WERI-Rb-1 (cell line): ENCODE results near the gene PAN3.

Experiments used
- DNase-seq: peaks from one replicate; pipeline ENCODE4 v3.0.0-alpha.2; 2020
- H3K27ac ChIP-seq: fragments of 250-450 bp; sonication (Bioruptor Pico); 2 replicates; pipeline ENCODE4 v1.5.1; 2020; ENCODE audit warnings: mild to moderate bottlenecking, moderate library complexity
- H3K27me3 ChIP-seq: fragments of 250-450 bp; sonication (Bioruptor Pico); 2 replicates; pipeline ENCODE4 v1.5.1; 2021; ENCODE audit warnings: mild to moderate bottlenecking, low read depth, moderate library complexity; ENCODE audit not compliant: insufficient read depth, severe bottlenecking
- H3K36me3 ChIP-seq: fragments of 250-450 bp; sonication (Bioruptor Pico); 2 replicates; pipeline ENCODE4 v1.5.1; 2020; ENCODE audit warnings: mild to moderate bottlenecking, moderate library complexity
- H3K4me3 ChIP-seq: 2 replicates; pipeline ENCODE4 v1.5.1; 2011; ENCODE audit warnings: low read depth, mild to moderate bottlenecking, control low read depth, low read length
- H3K9me3 ChIP-seq: fragments of 250-450 bp; sonication (Bioruptor Pico); 2 replicates; pipeline ENCODE4 v1.5.1; 2021; ENCODE audit warnings: mild to moderate bottlenecking, moderate library complexity; ENCODE audit not compliant: severe bottlenecking
- TF ChIP-seq, protein P1 (sequence below): IDR thresholded peaks from 2 replicates; pipeline ENCODE4 v1.5.1; 2011; ENCODE audit warnings: low read depth, mild to moderate bottlenecking, control low read depth, inconsistent platforms, low read length

PAN3 gene

DNA sequence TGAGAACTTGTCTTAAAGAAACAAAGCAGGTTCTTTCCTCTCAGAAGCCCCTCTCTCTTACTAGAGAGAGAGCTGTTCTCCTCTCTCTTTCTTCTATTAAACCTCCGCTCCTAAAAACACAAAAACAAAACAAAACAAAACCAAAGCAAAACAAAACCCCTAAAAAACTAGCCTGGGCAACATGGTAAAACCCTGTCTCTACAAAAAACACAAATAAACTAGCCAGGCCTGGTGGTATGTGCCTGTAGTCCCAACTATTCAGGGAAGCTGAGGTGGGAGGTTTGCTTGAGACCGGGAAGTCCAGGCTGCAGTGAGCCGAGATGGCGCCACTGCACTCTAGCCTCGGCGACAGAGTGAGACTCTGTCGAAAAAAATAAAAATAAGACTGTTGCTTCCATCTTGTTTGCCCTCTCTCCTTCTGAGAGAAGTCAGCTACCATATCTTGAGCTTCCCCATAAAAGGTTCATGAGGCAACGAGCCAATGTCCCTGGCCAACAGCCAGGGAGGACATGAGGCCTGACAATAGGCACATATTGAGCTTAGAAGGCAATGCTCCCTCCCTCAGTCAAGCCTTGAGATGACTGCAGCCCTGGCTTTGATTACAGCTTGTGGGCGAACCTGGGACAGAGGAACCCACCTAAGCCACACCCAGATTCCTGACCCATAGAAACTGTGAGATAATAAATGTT, 20.5 kb upstream of the PAN3 start:
- H3K27me3 ChIP-seq: peaks cover 7% of the 10 kb centered on the region
- TF ChIP-seq, protein P1, sequence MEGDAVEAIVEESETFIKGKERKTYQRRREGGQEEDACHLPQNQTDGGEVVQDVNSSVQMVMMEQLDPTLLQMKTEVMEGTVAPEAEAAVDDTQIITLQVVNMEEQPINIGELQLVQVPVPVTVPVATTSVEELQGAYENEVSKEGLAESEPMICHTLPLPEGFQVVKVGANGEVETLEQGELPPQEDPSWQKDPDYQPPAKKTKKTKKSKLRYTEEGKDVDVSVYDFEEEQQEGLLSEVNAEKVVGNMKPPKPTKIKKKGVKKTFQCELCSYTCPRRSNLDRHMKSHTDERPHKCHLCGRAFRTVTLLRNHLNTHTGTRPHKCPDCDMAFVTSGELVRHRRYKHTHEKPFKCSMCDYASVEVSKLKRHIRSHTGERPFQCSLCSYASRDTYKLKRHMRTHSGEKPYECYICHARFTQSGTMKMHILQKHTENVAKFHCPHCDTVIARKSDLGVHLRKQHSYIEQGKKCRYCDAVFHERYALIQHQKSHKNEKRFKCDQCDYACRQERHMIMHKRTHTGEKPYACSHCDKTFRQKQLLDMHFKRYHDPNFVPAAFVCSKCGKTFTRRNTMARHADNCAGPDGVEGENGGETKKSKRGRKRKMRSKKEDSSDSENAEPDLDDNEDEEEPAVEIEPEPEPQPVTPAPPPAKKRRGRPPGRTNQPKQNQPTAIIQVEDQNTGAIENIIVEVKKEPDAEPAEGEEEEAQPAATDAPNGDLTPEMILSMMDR: 0 out of 2 replicates have a peak, but pooled peaks have one; percentile 5
- H3K27ac ChIP-seq: no peak overlapping the region
- no peaks in the 10 kb centered on the region for H3K36me3 ChIP-seq
- no peak overlapping the region for H3K4me3 ChIP-seq
- DNase-seq: no peak
- peaks cover 10% of the 10 kb centered on the region for H3K9me3 ChIP-seq

GRCh38 chr13:28120317-28120716, 18.0 kb upstream of the PAN3 start:
- H3K9me3 ChIP-seq: peaks cover 10% of the 10 kb centered on the region
- H3K27me3 ChIP-seq: peaks cover 7% of the 10 kb centered on the region
- TF ChIP-seq, protein P1: no peak
- no peak for DNase-seq
- H3K36me3 ChIP-seq: no peaks in the 10 kb centered on the region
- H3K27ac ChIP-seq: no peak overlapping the region
- H3K4me3 ChIP-seq: no peak overlapping the region

- peaks cover 7% of the 10 kb centered on the region for H3K27me3 ChIP-seq
- H3K36me3 ChIP-seq: no peaks in the 10 kb centered on the region
- H3K4me3 ChIP-seq: no peak overlapping the region
- no peak for DNase-seq
- H3K27ac ChIP-seq: no peak overlapping the region
- TF ChIP-seq, protein P1: no peak
- H3K9me3 ChIP-seq: peaks cover 10% of the 10 kb centered on the region
Observed at GRCh38 chr13:28121224-28121623, 17.1 kb upstream of the PAN3 start.

- Histone ChIP-seq H3K36me3 (no peaks in the 10 kb centered on the region), H3K27me3 (no peaks in the 10 kb centered on the region), H3K9me3 (no peaks in the 10 kb centered on the region), H3K4me3 (no peak overlapping the region), H3K27ac (no peak overlapping the region)
- no peak for DNase-seq
- TF ChIP-seq, protein P1: no peak
Observed at GRCh38 chr13:28128030-28128429, 10.3 kb upstream of the PAN3 start.

- no peaks in the 10 kb centered on the region for H3K9me3 ChIP-seq
- no peak overlapping the region for H3K27ac ChIP-seq
- DNase-seq: no peak
- H3K27me3 ChIP-seq: no peaks in the 10 kb centered on the region
- H3K36me3 ChIP-seq: no peaks in the 10 kb centered on the region
- TF ChIP-seq, protein P1: no peak
- no peak overlapping the region for H3K4me3 ChIP-seq
Observed at GRCh38 chr13:28128926-28129325, 9.4 kb upstream of the PAN3 start.
